Astrocyte of the spinal cord (primary cell): ENCODE measurements around the gene FAM216A.
A peak's percentile ranks its signal among the peaks of the same experiment; 100 is the strongest.
"Not testable (repeated sequence)": the region's sequence is repeated elsewhere in the genome, so short reads cannot be mapped to it uniquely, and the experiment has no call there.

Source experiments
- DNase-seq: peaks from one replicate; pipeline ENCODE4 v3.0.0; 2011; ENCODE audit warnings: low read depth, low spot score
- H3K4me3 ChIP-seq: 2 replicates; pipeline ENCODE4 v1.5.1; 2011; ENCODE audit warnings: low read depth, mild to moderate bottlenecking, low read length, moderate library complexity
- in situ Hi-C: cut with HindIII; loops from 2 replicates; pipeline ENCODE4 v1.10.0; 2017; ENCODE audit warnings: low sequenced_read_pairs
- TF ChIP-seq, protein P1 (sequence below): IDR thresholded peaks from 2 replicates; pipeline ENCODE4 v1.5.1; 2012; ENCODE audit warnings: low read depth, mild to moderate bottlenecking, low read length, inconsistent platforms

Gene FAM216A

DNA sequence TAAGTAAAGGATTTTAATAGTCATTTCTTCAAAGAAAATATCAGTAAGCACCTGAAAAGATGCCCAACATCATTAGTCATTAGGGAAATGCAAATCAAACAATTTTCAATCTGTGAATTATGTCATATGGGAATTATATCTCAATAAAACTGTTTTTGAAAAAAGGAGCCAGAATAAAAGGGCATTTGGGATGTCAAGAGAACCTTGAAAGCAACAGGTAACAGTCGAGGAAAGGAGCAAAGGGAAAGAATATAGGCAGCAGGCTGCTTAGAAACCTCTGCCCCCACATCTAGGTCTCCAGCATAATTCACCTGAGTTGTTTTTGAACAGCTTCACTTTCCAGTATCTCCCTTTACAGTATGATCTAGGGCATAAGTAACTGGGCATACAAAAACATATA lies 45.7 kb downstream of the FAM216A start:
- in situ Hi-C loops: no loop called here
- no peak for DNase-seq
- H3K4me3 ChIP-seq: no peak overlapping the region
- TF ChIP-seq, protein P1, sequence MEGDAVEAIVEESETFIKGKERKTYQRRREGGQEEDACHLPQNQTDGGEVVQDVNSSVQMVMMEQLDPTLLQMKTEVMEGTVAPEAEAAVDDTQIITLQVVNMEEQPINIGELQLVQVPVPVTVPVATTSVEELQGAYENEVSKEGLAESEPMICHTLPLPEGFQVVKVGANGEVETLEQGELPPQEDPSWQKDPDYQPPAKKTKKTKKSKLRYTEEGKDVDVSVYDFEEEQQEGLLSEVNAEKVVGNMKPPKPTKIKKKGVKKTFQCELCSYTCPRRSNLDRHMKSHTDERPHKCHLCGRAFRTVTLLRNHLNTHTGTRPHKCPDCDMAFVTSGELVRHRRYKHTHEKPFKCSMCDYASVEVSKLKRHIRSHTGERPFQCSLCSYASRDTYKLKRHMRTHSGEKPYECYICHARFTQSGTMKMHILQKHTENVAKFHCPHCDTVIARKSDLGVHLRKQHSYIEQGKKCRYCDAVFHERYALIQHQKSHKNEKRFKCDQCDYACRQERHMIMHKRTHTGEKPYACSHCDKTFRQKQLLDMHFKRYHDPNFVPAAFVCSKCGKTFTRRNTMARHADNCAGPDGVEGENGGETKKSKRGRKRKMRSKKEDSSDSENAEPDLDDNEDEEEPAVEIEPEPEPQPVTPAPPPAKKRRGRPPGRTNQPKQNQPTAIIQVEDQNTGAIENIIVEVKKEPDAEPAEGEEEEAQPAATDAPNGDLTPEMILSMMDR: no peak

DNA sequence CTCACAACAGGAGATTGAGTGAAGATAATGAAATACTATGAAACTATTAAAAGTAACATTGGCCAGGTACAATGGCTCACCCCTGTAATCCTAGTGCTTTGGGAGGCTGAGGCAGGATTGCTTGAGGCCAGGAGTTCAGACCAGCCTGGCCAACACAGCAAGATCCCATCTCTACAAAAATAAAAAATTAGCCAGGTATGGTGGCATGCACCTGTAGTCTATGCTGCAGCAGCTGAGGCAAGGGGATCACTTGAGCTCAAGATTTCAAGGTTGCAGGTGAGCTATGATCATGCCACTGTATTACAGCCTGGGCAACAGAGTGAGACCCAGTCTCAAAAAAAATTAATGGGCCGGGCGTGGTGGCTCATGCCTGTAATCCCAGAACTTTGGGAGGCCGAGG lies 48.4 kb downstream of the FAM216A start:
- no peak for DNase-seq
- TF ChIP-seq, protein P1: no peak
- in situ Hi-C loops: no loop called here
- no peak overlapping the region for H3K4me3 ChIP-seq

- DNase-seq, H3K4me3 ChIP-seq, in situ Hi-C loops: not testable (repeated sequence)
Measured at GRCh38 chr12:110518014-110518413, 49.4 kb downstream of the FAM216A start.

GRCh38 chr12:110520876-110521712 lies 52.4 kb downstream of the FAM216A start:
- DNase-seq, H3K4me3 ChIP-seq, in situ Hi-C loops: not testable (repeated sequence)

- TF ChIP-seq, protein P1: no peak
- DNase-seq: no peak
- in situ Hi-C loops: no loop called here
- H3K4me3 ChIP-seq: no peak overlapping the region
Measured at GRCh38 chr12:110528277-110528839, 59.7 kb downstream of the FAM216A start.

GRCh38 chr12:110530511-110530910 lies 61.9 kb downstream of the FAM216A start:
- no peak overlapping the region for H3K4me3 ChIP-seq
- DNase-seq: no peak
- in situ Hi-C loops: no loop called here
- TF ChIP-seq, protein P1: no peak

DNA sequence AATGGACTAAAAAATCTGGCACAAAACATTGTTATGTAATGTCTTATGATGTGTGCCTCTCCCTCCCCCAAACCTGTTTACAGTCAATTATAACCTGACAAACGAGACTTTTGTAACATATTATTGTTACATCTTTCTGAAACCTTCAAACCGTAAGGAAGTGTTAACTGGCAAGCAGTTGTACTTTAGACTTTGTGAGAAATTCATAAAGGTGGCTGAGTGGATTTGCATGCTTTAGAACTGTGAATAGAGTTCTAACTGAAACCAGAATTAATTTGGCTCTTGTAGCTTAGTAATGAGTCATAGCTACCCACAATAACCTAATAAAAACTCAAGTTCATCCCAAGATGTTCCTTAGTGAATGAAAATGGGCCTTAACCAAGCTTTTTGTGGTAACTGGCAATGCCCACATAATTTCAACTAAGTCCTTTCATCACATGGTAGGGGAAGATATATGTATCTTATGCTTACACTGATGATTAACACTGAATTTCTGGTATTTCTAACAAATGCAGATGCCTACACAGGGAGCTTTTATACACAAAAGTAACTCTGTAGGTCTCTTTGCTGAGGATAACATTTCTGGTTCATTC lies 63.2 kb downstream of the FAM216A start:
- no peak overlapping the region for H3K4me3 ChIP-seq
- TF ChIP-seq, protein P1: no peak
- DNase-seq: peak; percentile 77
- in situ Hi-C loops: no loop called here
